ENCODE data around the gene DNAJB9. TPM values are rescaled to one million over a fixed set of nuclear protein-coding genes. Genes with fewer than 3 reads are reported as not detected.

Gene DNAJB9
- total and polyA plus RNA-seq, 2 of the 13 experiments (the other 11 are each of a cell fraction or from before 2014, with no cell fraction given): 8.6 to 16.4 TPM

GRCh38 chr7:108525985-108526767 is 43.5 kb upstream of the DNAJB9 start, which contains the start of gene PNPLA8 (continued):
- TF ChIP-seq SOX13 (IDR thresholded peaks at IDR 0.05) (no peak), SOX13 (CRISPR knock-in tag; conservative IDR thresholded peaks at IDR 0.05 in 1 of 2, IDR thresholded peaks at IDR 0.05 in 1 of 2) (peak in 1 of 2 experiments; percentile 11; a peak in 1 of 4 replicates), FOXA1 (IDR thresholded peaks at IDR 0.05) (no peak), FOXA1 (CRISPR knock-in tag; IDR thresholded peaks at IDR 0.05) (peak; percentile 2; the same call in 1 of the 2 replicates), PHF20 (CRISPR knock-in tag; IDR thresholded peaks at IDR 0.05) (peak; percentile 85), KLF6 (CRISPR knock-in tag; IDR thresholded peaks at IDR 0.05) (0 out of 2 replicates have a peak, but pooled peaks have one; percentile 51), ZNF672 (CRISPR knock-in tag; IDR thresholded peaks at IDR 0.05) (no peak), SOX6 (IDR thresholded peaks at IDR 0.05) (no peak), SOX6 (CRISPR knock-in tag; IDR thresholded peaks at IDR 0.05) (peak; percentile 69), FOXA3 (CRISPR knock-in tag; IDR thresholded peaks at IDR 0.05) (peak; percentile 43; the same call in 1 of the 2 replicates), ZNF430 (CRISPR knock-in tag; IDR thresholded peaks at IDR 0.05) (peak; percentile 80; the same call in 1 of the 2 replicates), ZNF343 (CRISPR knock-in tag; IDR thresholded peaks at IDR 0.05) (peak; percentile 72; the same call in 1 of the 2 replicates), UBTF (CRISPR knock-in tag; IDR thresholded peaks at IDR 0.05) (peak; percentile 32; the same call in 1 of the 2 replicates), NFYC (CRISPR knock-in tag; IDR thresholded peaks at IDR 0.05) (peak; percentile 85)
- TF ChIP-seq, protein P1, sequence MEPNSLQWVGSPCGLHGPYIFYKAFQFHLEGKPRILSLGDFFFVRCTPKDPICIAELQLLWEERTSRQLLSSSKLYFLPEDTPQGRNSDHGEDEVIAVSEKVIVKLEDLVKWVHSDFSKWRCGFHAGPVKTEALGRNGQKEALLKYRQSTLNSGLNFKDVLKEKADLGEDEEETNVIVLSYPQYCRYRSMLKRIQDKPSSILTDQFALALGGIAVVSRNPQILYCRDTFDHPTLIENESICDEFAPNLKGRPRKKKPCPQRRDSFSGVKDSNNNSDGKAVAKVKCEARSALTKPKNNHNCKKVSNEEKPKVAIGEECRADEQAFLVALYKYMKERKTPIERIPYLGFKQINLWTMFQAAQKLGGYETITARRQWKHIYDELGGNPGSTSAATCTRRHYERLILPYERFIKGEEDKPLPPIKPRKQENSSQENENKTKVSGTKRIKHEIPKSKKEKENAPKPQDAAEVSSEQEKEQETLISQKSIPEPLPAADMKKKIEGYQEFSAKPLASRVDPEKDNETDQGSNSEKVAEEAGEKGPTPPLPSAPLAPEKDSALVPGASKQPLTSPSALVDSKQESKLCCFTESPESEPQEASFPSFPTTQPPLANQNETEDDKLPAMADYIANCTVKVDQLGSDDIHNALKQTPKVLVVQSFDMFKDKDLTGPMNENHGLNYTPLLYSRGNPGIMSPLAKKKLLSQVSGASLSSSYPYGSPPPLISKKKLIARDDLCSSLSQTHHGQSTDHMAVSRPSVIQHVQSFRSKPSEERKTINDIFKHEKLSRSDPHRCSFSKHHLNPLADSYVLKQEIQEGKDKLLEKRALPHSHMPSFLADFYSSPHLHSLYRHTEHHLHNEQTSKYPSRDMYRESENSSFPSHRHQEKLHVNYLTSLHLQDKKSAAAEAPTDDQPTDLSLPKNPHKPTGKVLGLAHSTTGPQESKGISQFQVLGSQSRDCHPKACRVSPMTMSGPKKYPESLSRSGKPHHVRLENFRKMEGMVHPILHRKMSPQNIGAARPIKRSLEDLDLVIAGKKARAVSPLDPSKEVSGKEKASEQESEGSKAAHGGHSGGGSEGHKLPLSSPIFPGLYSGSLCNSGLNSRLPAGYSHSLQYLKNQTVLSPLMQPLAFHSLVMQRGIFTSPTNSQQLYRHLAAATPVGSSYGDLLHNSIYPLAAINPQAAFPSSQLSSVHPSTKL (CRISPR knock-in tag; IDR thresholded peaks at IDR 0.05): peak; percentile 46; the same call in 1 of the 2 replicates
- TF ChIP-seq, protein P2, sequence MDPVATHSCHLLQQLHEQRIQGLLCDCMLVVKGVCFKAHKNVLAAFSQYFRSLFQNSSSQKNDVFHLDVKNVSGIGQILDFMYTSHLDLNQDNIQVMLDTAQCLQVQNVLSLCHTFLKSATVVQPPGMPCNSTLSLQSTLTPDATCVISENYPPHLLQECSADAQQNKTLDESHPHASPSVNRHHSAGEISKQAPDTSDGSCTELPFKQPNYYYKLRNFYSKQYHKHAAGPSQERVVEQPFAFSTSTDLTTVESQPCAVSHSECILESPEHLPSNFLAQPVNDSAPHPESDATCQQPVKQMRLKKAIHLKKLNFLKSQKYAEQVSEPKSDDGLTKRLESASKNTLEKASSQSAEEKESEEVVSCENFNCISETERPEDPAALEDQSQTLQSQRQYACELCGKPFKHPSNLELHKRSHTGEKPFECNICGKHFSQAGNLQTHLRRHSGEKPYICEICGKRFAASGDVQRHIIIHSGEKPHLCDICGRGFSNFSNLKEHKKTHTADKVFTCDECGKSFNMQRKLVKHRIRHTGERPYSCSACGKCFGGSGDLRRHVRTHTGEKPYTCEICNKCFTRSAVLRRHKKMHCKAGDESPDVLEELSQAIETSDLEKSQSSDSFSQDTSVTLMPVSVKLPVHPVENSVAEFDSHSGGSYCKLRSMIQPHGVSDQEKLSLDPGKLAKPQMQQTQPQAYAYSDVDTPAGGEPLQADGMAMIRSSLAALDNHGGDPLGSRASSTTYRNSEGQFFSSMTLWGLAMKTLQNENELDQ (CRISPR knock-in tag; IDR thresholded peaks at IDR 0.05; ENCODE audit: borderline replicate concordance): no peak
- TF ChIP-seq, protein P3, sequence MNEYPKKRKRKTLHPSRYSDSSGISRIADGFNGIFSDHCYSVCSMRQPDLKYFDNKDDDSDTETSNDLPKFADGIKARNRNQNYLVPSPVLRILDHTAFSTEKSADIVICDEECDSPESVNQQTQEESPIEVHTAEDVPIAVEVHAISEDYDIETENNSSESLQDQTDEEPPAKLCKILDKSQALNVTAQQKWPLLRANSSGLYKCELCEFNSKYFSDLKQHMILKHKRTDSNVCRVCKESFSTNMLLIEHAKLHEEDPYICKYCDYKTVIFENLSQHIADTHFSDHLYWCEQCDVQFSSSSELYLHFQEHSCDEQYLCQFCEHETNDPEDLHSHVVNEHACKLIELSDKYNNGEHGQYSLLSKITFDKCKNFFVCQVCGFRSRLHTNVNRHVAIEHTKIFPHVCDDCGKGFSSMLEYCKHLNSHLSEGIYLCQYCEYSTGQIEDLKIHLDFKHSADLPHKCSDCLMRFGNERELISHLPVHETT (CRISPR knock-in tag; conservative IDR thresholded peaks at IDR 0.05): peak; percentile 58
- TF ChIP-seq, protein P4, sequence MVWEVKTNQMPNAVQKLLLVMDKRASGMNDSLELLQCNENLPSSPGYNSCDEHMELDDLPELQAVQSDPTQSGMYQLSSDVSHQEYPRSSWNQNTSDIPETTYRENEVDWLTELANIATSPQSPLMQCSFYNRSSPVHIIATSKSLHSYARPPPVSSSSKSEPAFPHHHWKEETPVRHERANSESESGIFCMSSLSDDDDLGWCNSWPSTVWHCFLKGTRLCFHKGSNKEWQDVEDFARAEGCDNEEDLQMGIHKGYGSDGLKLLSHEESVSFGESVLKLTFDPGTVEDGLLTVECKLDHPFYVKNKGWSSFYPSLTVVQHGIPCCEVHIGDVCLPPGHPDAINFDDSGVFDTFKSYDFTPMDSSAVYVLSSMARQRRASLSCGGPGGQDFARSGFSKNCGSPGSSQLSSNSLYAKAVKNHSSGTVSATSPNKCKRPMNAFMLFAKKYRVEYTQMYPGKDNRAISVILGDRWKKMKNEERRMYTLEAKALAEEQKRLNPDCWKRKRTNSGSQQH (CRISPR knock-in tag; IDR thresholded peaks at IDR 0.05; ENCODE audit: low read depth): peak; percentile 70; the same call in 1 of the 2 replicates
